Activated naive CD8-positive, alpha-beta T cell treated with anti-CD3 and anti-CD28 coated beads, Interleukin-2, amount 10 ng/mL, durations not matched to agents 7 days and 5 days (primary cell): ENCODE measurements around the gene RMND1. TPM values are rescaled to one million over a fixed set of nuclear protein-coding genes. Genes with fewer than 3 reads are reported as not detected.
A peak's percentile ranks its signal among the peaks of the same experiment; 100 is the strongest.

Source experiments
- ATAC-seq: fragments of 150-1000 bp; cut with Tn5 transposase; one replicate; pipeline ENCODE4 v1.10.0; 2021; ENCODE audit warnings: low read depth, moderate library complexity
- POLR2A ChIA-PET: fragments of 350-600 bp; sonication (Branson Sonifier 250); formaldehyde crosslinking; loops from one replicate; lab custom pipeline; 2021; ENCODE audit warnings: antibody characterized with exemption; lab: Charles Lee
- DNase-seq: peaks from one replicate; pipeline ENCODE4 v3.0.0; 2021
- H3K27ac Mint-ChIP-seq: one replicate; pipeline ENCODE4 v1.8.0; 2022; ENCODE audit warnings: mild to moderate bottlenecking, mixed read lengths
- H3K27me3 Mint-ChIP-seq: one replicate; pipeline ENCODE4 v1.8.0; 2022; ENCODE audit warnings: mild to moderate bottlenecking, moderate library complexity, mixed read lengths
- H3K36me3 Mint-ChIP-seq: one replicate; pipeline ENCODE4 v1.8.0; 2021; ENCODE audit warnings: mild to moderate bottlenecking, mixed read lengths
- H3K4me1 Mint-ChIP-seq: one replicate; pipeline ENCODE4 v1.8.0; 2021; ENCODE audit warnings: mixed read lengths
- H3K4me3 Mint-ChIP-seq: one replicate; pipeline ENCODE4 v1.8.0; 2022; ENCODE audit warnings: mild to moderate bottlenecking, moderate library complexity, mixed read lengths
- H3K9me3 Mint-ChIP-seq: one replicate; pipeline ENCODE4 v1.8.0; 2021; ENCODE audit warnings: mixed read lengths
- total RNA-seq, 2 experiments: library from RNA; stranded (reverse); gene quantifications; one replicate each; pipeline ENCODE4 v1.2.3, GENCODE V29; 2021

Gene RMND1
- total RNA-seq, 2 experiments from 2014 or later: 20.6 to 22.0 TPM

- POLR2A ChIA-PET: no interaction called here
- H3K4me1 Mint-ChIP-seq: peaks cover 34% of the 10 kb centered on the region
- ATAC-seq (no peak), DNase-seq (no peak)
- H3K27me3 Mint-ChIP-seq: no peaks in the 10 kb centered on the region
- no peak overlapping the region for H3K27ac Mint-ChIP-seq
- no peak overlapping the region for H3K4me3 Mint-ChIP-seq
- H3K36me3 Mint-ChIP-seq: peaks cover 32% of the 10 kb centered on the region
- H3K9me3 Mint-ChIP-seq: no peaks in the 10 kb centered on the region
These were observed 52.2 kb downstream of the RMND1 start for GRCh38 chr6:151399679-151400078.

GRCh38 chr6:151393410-151393809, 58.5 kb downstream of the RMND1 start:
- peaks cover 27% of the 10 kb centered on the region for H3K4me1 Mint-ChIP-seq
- no peaks in the 10 kb centered on the region for H3K9me3 Mint-ChIP-seq
- POLR2A ChIA-PET: interaction anchor here (1.3 kb wide), 1 partner anchor 15 kb away, joined by 3 read pairs; no protein-coding TSS in a partner anchor
- peak overlapping the region; percentile 95 for H3K27ac Mint-ChIP-seq
- peak overlapping the region; percentile 92 for H3K4me3 Mint-ChIP-seq
- peaks cover 21% of the 10 kb centered on the region for H3K36me3 Mint-ChIP-seq
- no peak for ATAC-seq
- no peaks in the 10 kb centered on the region for H3K27me3 Mint-ChIP-seq
- DNase-seq: no peak

DNA sequence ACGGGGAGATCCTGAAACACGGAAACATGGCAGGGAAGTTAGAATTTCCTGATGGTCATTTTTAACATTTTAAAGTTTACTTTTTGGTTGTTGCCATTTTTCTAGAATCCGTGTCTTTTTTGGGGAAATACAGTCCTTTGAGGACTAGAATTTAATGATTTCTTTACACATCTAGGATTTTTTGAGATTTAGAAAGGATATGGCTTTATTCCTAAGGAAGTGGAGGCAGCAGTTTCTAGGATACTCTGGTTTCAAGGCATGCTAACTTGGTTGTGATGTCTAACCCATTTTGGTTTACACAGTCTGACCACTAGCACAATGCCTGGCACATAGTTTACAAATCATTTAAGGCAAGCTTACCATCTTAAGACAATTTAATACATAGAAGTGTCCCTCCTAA, 59.5 kb downstream of the RMND1 start:
- ATAC-seq (no peak), DNase-seq (no peak)
- Mint-ChIP-seq H3K4me1 (peaks cover 30% of the 10 kb centered on the region), H3K27ac (peak overlapping the region; percentile 95), H3K4me3 (peak overlapping the region; percentile 92), H3K36me3 (peaks cover 17% of the 10 kb centered on the region), H3K9me3 (no peaks in the 10 kb centered on the region), H3K27me3 (no peaks in the 10 kb centered on the region)
- POLR2A ChIA-PET: interaction anchor here (0.8 to 1.3 kb wide), 2 partner anchors 16 kb away, joined by 3 read pairs; no protein-coding TSS in a partner anchor

DNA sequence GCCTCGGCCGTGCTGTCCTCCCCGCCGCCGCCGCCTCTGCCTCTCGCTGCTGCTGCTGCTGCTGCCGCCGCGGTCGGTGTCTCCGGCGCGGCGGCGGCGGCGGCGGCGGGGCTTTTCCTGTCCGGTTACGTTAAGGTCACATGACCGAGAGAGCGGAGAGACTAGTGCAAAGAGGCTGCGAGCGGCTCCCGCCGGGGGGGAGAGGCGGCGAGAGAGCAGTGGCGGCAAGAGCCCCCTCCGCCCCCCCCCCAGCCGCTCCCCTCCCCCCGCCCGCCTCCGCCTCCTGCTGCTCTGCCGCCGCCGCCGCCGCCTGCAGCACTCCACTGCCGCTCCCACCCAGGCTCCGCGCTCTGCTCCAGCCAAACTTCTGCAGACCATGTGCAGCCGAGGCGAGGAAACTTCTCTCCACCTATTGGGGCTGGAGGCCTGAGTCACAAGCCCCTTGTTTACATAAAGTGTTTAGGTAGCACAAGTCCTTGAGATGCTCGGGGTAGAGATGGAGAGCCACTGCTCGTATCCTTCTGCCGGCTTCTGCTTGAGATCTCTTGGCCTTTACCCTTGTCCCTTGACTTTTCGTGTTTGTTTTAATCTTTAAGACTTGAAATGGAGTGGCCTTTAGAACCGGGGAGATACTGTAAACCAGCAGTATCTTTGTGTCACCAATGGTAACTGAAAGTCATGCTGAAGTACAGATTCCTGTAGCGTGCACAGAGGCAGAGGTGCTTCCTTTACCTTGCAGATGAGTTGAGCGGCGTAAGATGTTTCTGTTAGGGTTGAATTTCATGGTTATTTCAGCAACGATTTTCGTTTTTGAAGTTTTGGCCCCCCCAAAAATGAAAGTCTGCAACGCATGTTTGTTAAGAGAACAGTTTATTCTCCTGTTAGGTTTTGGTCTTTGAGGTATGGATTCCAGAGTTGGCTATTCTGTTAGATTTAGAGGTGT, 60.2 kb downstream of the RMND1 start, which contains the start of gene ZBTB2:
ZBTB2 (minus strand) TSS at position 89 of the 943 bp plus-strand sequence. CDS start 17,922 bp downstream, outside the sequence.
- DNase-seq (peak; percentile 74), ATAC-seq (peak; percentile 3)
- H3K4me1 Mint-ChIP-seq: peaks cover 34% of the 10 kb centered on the region
- H3K27ac Mint-ChIP-seq: peak within 1 kb of the TSS; percentile 95
- POLR2A ChIA-PET: interaction anchor here (1.1 to 4.0 kb wide), 5 partner anchors 16 to 1663 kb away, joined by 3 to 147 read pairs (median 11); partner anchors contain the start of gene RMND1
- H3K27me3 Mint-ChIP-seq: no peaks in the 10 kb centered on the region
- peak within 1 kb of the TSS; percentile 92 for H3K4me3 Mint-ChIP-seq
- H3K9me3 Mint-ChIP-seq: no peaks in the 10 kb centered on the region
- H3K36me3 Mint-ChIP-seq: peaks cover 15% of the 10 kb centered on the region

GRCh38 chr6:151390851-151391470, 61.0 kb downstream of the RMND1 start:
- Mint-ChIP-seq H3K4me1 (peaks cover 35% of the 10 kb centered on the region), H3K27ac (peak overlapping the region; percentile 95), H3K27me3 (no peaks in the 10 kb centered on the region), H3K36me3 (peaks cover 12% of the 10 kb centered on the region), H3K4me3 (peak overlapping the region; percentile 92), H3K9me3 (no peaks in the 10 kb centered on the region)
- DNase-seq (peak; percentile 87), ATAC-seq (no peak)
- POLR2A ChIA-PET: interaction anchor here (1.1 to 4.0 kb wide), 9 partner anchors 15 to 1662 kb away, joined by 3 to 147 read pairs (median 3); partner anchors contain the start of genes FBXO5 and RMND1

- POLR2A ChIA-PET: interaction anchor here (1.1 to 4.0 kb wide), 10 partner anchors 15 to 1661 kb away, joined by 3 to 147 read pairs (median 4); partner anchors contain the start of genes FBXO5 and RMND1
- H3K27ac Mint-ChIP-seq: peak overlapping the region; percentile 73
These were observed 61.6 kb downstream of the RMND1 start for GRCh38 chr6:151390276-151390850.

GRCh38 chr6:151389618-151390275, 62.2 kb downstream of the RMND1 start:
- no peaks in the 10 kb centered on the region for H3K9me3 Mint-ChIP-seq
- DNase-seq (no peak), ATAC-seq (peak; percentile 73)
- POLR2A ChIA-PET: interaction anchor here (0.7 to 4.0 kb wide), 10 partner anchors 14 to 1811 kb away, joined by 3 to 147 read pairs (median 4); partner anchors contain the start of genes FBXO5 and RMND1
- peak overlapping the region; percentile 87 for H3K4me3 Mint-ChIP-seq
- peaks cover 38% of the 10 kb centered on the region for H3K4me1 Mint-ChIP-seq
- H3K27ac Mint-ChIP-seq: peak overlapping the region; percentile 92
- H3K27me3 Mint-ChIP-seq: no peaks in the 10 kb centered on the region
- H3K36me3 Mint-ChIP-seq: peaks cover 10% of the 10 kb centered on the region

More at GRCh38 chr6:151390276-151390850, 61.6 kb downstream of the RMND1 start:
- Mint-ChIP-seq H3K36me3 (peaks cover 12% of the 10 kb centered on the region), H3K4me1 (peaks cover 38% of the 10 kb centered on the region), H3K9me3 (no peaks in the 10 kb centered on the region), H3K27me3 (no peaks in the 10 kb centered on the region), H3K4me3 (peak overlapping the region; percentile 45)
- DNase-seq (peak; percentile 99), ATAC-seq (peak; percentile 81)

DNA sequence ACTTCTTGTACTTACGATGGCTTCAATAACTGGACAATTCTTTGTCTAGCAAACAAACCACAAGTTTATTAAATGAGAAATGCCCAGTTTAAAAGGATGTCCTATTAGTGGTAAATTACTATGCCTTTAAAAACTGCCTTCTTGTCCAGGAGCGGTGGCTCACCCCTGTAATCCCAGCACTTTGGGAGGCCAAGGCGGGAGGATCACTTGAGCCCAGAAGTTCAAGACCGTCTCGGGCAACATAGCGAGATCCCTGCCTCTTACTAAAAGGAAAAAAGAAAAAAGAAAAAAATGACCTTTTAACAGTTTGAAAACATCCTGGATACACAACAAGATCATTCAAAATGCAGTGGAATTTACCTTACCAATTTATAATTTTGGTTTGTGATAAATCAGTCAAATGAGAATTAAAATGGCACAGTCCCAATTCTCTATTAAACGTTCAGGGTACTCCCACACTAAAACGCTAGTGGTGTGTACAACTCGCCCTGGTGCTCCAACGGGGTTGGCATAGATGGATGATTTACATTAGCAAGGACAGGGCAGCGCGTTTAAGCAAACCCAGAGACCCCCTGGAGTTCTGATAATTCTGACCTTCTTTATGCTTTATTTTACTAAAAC, 62.8 kb downstream of the RMND1 start:
- Mint-ChIP-seq H3K27ac (peak overlapping the region; percentile 92), H3K4me3 (peak overlapping the region; percentile 87), H3K4me1 (peaks cover 44% of the 10 kb centered on the region), H3K36me3 (peaks cover 12% of the 10 kb centered on the region), H3K27me3 (no peaks in the 10 kb centered on the region), H3K9me3 (no peaks in the 10 kb centered on the region)
- ATAC-seq (no peak), DNase-seq (no peak)
- POLR2A ChIA-PET: interaction anchor here (0.7 to 4.0 kb wide), 8 partner anchors 13 to 1811 kb away, joined by 3 to 147 read pairs (median 6); partner anchors contain the start of gene RMND1

GRCh38 chr6:151388236-151388635, 63.7 kb downstream of the RMND1 start:
- Mint-ChIP-seq H3K9me3 (no peaks in the 10 kb centered on the region), H3K4me1 (peaks cover 40% of the 10 kb centered on the region), H3K36me3 (peaks cover 16% of the 10 kb centered on the region), H3K4me3 (peak overlapping the region; percentile 87), H3K27ac (peak overlapping the region; percentile 86), H3K27me3 (no peaks in the 10 kb centered on the region)
- DNase-seq (no peak), ATAC-seq (no peak)
- POLR2A ChIA-PET: interaction anchor here (1.1 to 4.0 kb wide), 3 partner anchors 13 to 64 kb away, joined by 3 to 147 read pairs (median 6); partner anchors contain the start of gene RMND1

GRCh38 chr6:151387175-151387970, 64.6 kb downstream of the RMND1 start:
- peaks cover 35% of the 10 kb centered on the region for H3K4me1 Mint-ChIP-seq
- no peaks in the 10 kb centered on the region for H3K9me3 Mint-ChIP-seq
- ATAC-seq (no peak), DNase-seq (no peak)
- H3K4me3 Mint-ChIP-seq: peak overlapping the region; percentile 12
- peak overlapping the region; percentile 40 for H3K27ac Mint-ChIP-seq
- H3K36me3 Mint-ChIP-seq: peaks cover 16% of the 10 kb centered on the region
- no peaks in the 10 kb centered on the region for H3K27me3 Mint-ChIP-seq
- POLR2A ChIA-PET: interaction anchor here (1.2 to 4.0 kb wide), 2 partner anchors 12 to 65 kb away, joined by 6 to 147 read pairs; partner anchors contain the start of gene RMND1

GRCh38 chr6:151385177-151385576, 66.7 kb downstream of the RMND1 start:
- peaks cover 46% of the 10 kb centered on the region for H3K4me1 Mint-ChIP-seq
- POLR2A ChIA-PET: interaction anchor here (1.0 kb wide), 1 partner anchor 11 kb away, joined by 5 read pairs; no protein-coding TSS in a partner anchor
- DNase-seq: no peak

More at GRCh38 chr6:151385177-151385576, 66.7 kb downstream of the RMND1 start:
- Mint-ChIP-seq H3K36me3 (peaks cover 16% of the 10 kb centered on the region), H3K27ac (peak overlapping the region; percentile 78), H3K27me3 (no peaks in the 10 kb centered on the region), H3K9me3 (no peaks in the 10 kb centered on the region), H3K4me3 (peak overlapping the region; percentile 59)
- no peak for ATAC-seq
